Keratinocyte (primary cell): ENCODE measurements around the gene TXNL4B. TPM values are rescaled to one million over a fixed set of nuclear protein-coding genes. Genes with fewer than 3 reads are reported as not detected.
A peak's percentile ranks its signal among the peaks of the same experiment; 100 is the strongest.

Experiments used
- DNase-seq: peaks from one replicate; pipeline ENCODE4 v3.0.0-alpha.2; 2011; ENCODE audit warnings: low read depth, missing footprints, low spot score
- FAIRE-seq: peaks from 2 replicates; lab custom pipeline; 2011; peaks lifted over from hg19 to GRCh38; lab: Jason Lieb, UNC
- H2AFZ ChIP-seq: 2 replicates; pipeline ENCODE4 v1.6.0; 2012; ENCODE audit warnings: low read length, control low read depth, inconsistent platforms; ENCODE audit not compliant: control insufficient read depth
- H3K27ac ChIP-seq: 2 replicates; pipeline ENCODE4 v1.5.1; 2011; ENCODE audit warnings: low read length; ENCODE audit not compliant: control insufficient read depth, insufficient read depth
- H3K27me3 ChIP-seq: 3 replicates; pipeline ENCODE4 v1.6.0; 2011; ENCODE audit warnings: low read length; ENCODE audit not compliant: control insufficient read depth, insufficient read depth; ENCODE audit errors: extremely low read depth
- H3K36me3 ChIP-seq, 2 experiments: 2 replicates in 1 of 2; 3 replicates in 1 of 2; pipeline ENCODE4 v1.5.1; 2011; ENCODE audit warnings: low read length in 2 of 2, mild to moderate bottlenecking in 1 of 2; ENCODE audit not compliant: control insufficient read depth in 2 of 2, insufficient read depth in 2 of 2; ENCODE audit errors: extremely low read depth in 1 of 2
- H3K4me1 ChIP-seq: 3 replicates; pipeline ENCODE4 v1.5.1; 2011; ENCODE audit warnings: low read length; ENCODE audit not compliant: control insufficient read depth, insufficient read depth; ENCODE audit errors: extremely low read depth
- H3K4me2 ChIP-seq: 3 replicates; pipeline ENCODE4 v1.6.0; 2011; ENCODE audit warnings: low read depth, low read length; ENCODE audit not compliant: control insufficient read depth, insufficient read depth; ENCODE audit errors: extremely low read depth
- H3K4me3 ChIP-seq, 3 experiments: fragments of 200-600 bp in 1 of 3; sonication (generic) in 1 of 3; 2 replicates in 2 of 3; 3 replicates in 1 of 3; pipeline ENCODE4 v1.5.1; 2011 to 2016; ENCODE audit warnings: low read length in 3 of 3, mild to moderate bottlenecking in 3 of 3, control low read depth in 2 of 3, inconsistent platforms in 1 of 3, low read depth in 1 of 3, mixed read lengths in 1 of 3, mixed run types in 1 of 3, moderate library complexity in 1 of 3; ENCODE audit not compliant: control insufficient read depth in 2 of 3, insufficient read depth in 2 of 3; ENCODE audit errors: extremely low read depth in 1 of 3
- H3K79me2 ChIP-seq: 2 replicates; pipeline ENCODE4 v1.6.0; 2012; ENCODE audit warnings: low read length; ENCODE audit not compliant: control insufficient read depth, insufficient read depth
- H3K9ac ChIP-seq: 3 replicates; pipeline ENCODE4 v1.6.0; 2011; ENCODE audit warnings: low read length; ENCODE audit not compliant: control insufficient read depth, insufficient read depth; ENCODE audit errors: extremely low read depth
- H3K9me1 ChIP-seq: 3 replicates; pipeline ENCODE4 v1.6.0; 2011; ENCODE audit warnings: low read length; ENCODE audit not compliant: control insufficient read depth, insufficient read depth; ENCODE audit errors: extremely low read depth
- H3K9me3 ChIP-seq: 2 replicates; pipeline ENCODE4 v1.5.1; 2012; ENCODE audit warnings: low read depth, low read length; ENCODE audit not compliant: control insufficient read depth
- H4K20me1 ChIP-seq: 3 replicates; pipeline ENCODE4 v1.6.0; 2011; ENCODE audit warnings: low read length; ENCODE audit not compliant: control insufficient read depth, insufficient read depth; ENCODE audit errors: extremely low read depth
- CTCF ChIP-seq, 3 experiments: IDR thresholded peaks in 1 of 3; conservative IDR thresholded peaks in 1 of 3; optimal IDR thresholded peaks in 1 of 3; 2 replicates in 2 of 3; 3 replicates in 1 of 3; pipeline versions ENCODE3 to v1.5.1; 2011; ENCODE audit warnings: low read length in 3 of 3, mild to moderate bottlenecking in 3 of 3, moderate library complexity in 2 of 3, control low read depth in 1 of 3, inconsistent platforms in 1 of 3; ENCODE audit not compliant: insufficient read depth in 2 of 3; ENCODE audit errors: extremely low read depth in 1 of 3
- EZH2 ChIP-seq: IDR thresholded peaks from one replicate; pipeline ENCODE4 v1.6.1; 2012; ENCODE audit warnings: inconsistent platforms, mild to moderate bottlenecking, low read length, moderate library complexity
- dilution Hi-C: fragments of 300-500 bp; cut with MboI; formaldehyde crosslinking; loops from one replicate; pipeline ENCODE4 v1.7.0; 2020; ENCODE audit warnings: low sequenced_read_pairs; ENCODE audit not compliant: extremely low pct_ligation_motif_present
- polyA plus RNA-seq, 5 experiments: library from polyadenylated mRNA; depleted of rRNA in 3 of 5; stranded (reverse) in 3 of 5; stranded (forward) in 1 of 5; unstranded in 1 of 5; fragments of >200 nt; gene quantifications; 1 replicate in 1 of 5; 2 replicates in 3 of 5; 3 replicates in 1 of 5; pipeline versions ENCODE4 v1.2.1 to v1.2.3, GENCODE V29; 2011 to 2012; ENCODE audit warnings: missing spikeins in 2 of 5, low read depth in 1 of 5, low replicate concordance in 1 of 5

TXNL4B gene
- polyA plus RNA-seq, 1 donor (not counting 4 experiments of a cell fraction or from before 2014, with no cell fraction given), result 12.4 TPM

DNA sequence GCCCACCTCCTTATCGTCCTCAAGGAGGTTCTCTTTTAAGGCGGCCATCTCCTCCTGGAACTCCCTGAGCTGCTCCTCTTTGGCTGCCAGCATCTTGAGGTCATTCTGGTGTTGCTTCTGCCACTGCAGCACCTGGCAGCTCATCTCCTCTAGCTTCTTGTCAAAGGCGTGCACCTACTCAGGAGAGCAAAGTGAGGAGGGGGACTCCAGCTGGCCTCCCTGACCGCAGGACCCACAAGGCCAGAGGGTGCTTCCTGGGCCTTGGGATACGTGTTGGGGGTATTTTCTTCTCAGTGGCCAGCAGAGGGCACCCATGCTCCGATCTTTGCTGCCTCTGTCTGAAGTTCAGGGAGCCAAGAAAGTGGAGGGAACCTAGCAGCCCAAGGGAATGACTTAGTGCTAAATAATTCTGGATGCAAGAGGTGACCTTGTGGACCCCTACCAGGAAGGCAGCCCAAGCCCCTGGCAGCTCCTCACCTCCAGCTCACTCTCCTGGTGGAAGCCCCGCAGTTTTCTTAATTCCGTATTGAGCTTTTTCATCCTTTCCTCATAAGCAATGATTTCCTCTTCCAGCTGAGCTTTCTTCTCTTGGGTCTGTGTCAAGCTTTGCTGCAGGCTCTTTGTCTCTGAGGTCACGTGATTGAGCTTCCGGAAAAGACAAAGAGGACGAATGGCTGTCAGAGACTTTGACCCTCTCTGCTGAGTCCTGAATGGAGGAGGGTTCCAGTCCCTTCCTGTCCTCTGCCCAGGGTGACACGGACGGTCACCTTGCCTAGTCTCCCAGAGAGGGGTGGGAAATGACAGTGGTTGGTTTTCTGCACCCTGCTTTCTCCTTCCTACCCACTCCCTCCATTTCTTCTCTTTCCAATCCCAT is 31.6 kb upstream of the TXNL4B start:
- Histone ChIP-seq H3K4me2 (no peak overlapping the region), H4K20me1 (no peaks in the 10 kb centered on the region), H3K27me3 (no peaks in the 10 kb centered on the region), H3K9ac (no peak overlapping the region), H3K4me1 (no peaks in the 10 kb centered on the region), H2AFZ (no peak overlapping the region), H3K4me3 (no peak overlapping the region), H3K9me3 (no peaks in the 10 kb centered on the region), H3K9me1 (no peaks in the 10 kb centered on the region), H3K79me2 (no peaks in the 10 kb centered on the region), H3K27ac (no peak overlapping the region), H3K36me3 (no peaks in the 10 kb centered on the region)
- FAIRE-seq (peak; percentile 66), DNase-seq (peak; percentile 33)
- TF ChIP-seq EZH2 (no peak), CTCF (optimal IDR thresholded peaks at IDR 0.05 in 1 of 3, IDR thresholded peaks at IDR 0.05 in 1 of 3, conservative IDR thresholded peaks at IDR 0.05 in 1 of 3; ENCODE audit: extremely low read depth in 1 of 3, insufficient read depth in 2 of 3, low read length in 3 of 3) (peak; percentile 80 to 89 (median 82))
- dilution Hi-C loops, result no loop called here

DNA sequence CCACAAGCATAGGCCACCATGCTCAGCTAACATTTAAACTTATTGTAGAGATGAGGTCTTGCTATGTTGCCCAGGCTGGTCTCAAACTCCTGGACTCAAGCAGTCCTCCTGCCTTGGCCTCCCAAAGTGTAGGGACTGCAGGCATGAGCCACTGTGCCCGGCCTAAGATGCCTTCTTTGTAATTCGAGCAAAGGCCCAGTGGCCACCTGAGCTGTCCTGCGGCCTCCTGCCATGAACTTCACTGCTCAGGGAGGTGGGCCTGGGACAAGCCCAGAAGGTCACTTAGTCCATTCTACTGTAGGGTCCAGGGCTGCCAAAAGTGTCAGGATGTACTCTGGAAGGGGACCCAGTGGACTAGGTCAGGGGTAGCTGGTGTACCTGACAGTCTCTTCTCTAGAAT is 30.7 kb upstream of the TXNL4B start:
- TF ChIP-seq EZH2 (no peak), CTCF (optimal IDR thresholded peaks at IDR 0.05 in 1 of 3, IDR thresholded peaks at IDR 0.05 in 1 of 3, conservative IDR thresholded peaks at IDR 0.05 in 1 of 3; ENCODE audit: extremely low read depth in 1 of 3, insufficient read depth in 2 of 3, low read length in 3 of 3) (no peak)
- Histone ChIP-seq H3K27me3 (no peaks in the 10 kb centered on the region), H3K4me3 (no peak overlapping the region), H3K36me3 (no peaks in the 10 kb centered on the region), H3K4me2 (no peak overlapping the region), H2AFZ (no peak overlapping the region), H3K79me2 (no peaks in the 10 kb centered on the region), H3K9me3 (no peaks in the 10 kb centered on the region), H3K9ac (no peak overlapping the region), H3K4me1 (no peaks in the 10 kb centered on the region), H4K20me1 (no peaks in the 10 kb centered on the region), H3K9me1 (no peaks in the 10 kb centered on the region), H3K27ac (no peak overlapping the region)
- DNase-seq, result no peak
- no peak for FAIRE-seq
- dilution Hi-C loops, result no loop called here
